Astrocyte (in vitro differentiated cells and primary cell): Measurements from ENCODE around the gene CARD9.

Experiments used
- EZH2 ChIP-seq: IDR thresholded peaks from 2 replicates; pipeline ENCODE4 v1.6.1; 2012; ENCODE audit warnings: mild to moderate bottlenecking, low read length, inconsistent platforms; ENCODE audit not compliant: insufficient read depth
- TF ChIP-seq, protein P1 (sequence below): IDR thresholded peaks from 2 replicates; pipeline ENCODE4 v1.5.1; 2011; ENCODE audit warnings: low read depth, mild to moderate bottlenecking, inconsistent platforms, low read length, moderate library complexity; ENCODE audit not compliant: insufficient read depth

DNA sequence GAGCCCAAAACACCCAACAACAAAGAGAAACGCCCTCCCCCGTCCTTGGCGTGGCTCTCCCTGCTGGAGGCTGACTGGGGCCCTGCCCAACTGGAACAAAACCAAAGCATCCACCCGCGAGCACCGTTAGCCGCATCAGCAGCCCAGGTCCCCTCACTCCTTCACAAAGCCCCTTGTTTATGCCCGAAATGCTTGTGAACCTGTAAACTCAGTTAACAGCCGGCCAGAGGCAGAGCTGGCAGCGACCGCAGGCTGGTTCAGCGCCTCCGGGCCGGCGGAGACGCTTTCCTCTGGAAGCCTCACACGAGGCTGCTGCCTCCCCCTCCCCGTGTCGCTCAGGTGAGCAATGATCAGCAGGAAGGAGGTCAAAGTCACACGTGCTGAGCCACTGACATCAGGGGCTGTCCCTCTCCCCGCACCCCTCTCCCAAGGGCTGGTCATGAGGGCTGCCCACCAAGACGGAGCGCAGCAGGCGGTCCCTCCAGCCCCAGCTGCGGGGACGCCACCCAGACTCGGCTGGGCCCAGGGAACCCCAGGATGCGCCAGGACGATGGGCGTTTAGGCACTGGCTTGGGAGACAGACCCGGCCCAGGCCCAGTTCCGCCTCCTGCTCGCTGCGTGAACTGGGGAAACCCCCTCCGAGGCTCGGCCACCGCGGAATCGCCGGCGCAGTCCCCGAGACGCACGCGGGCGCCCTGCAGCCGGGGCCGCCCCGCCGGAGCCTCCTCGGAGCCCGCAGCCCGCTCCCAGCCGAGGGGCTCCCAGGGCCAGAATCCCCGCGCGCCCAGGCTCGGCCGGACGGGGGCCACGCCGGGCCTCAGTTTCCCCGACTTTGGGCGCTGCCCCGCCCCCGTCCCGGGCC lies 25.9 kb upstream of the CARD9 start:
- TF ChIP-seq, protein P1, sequence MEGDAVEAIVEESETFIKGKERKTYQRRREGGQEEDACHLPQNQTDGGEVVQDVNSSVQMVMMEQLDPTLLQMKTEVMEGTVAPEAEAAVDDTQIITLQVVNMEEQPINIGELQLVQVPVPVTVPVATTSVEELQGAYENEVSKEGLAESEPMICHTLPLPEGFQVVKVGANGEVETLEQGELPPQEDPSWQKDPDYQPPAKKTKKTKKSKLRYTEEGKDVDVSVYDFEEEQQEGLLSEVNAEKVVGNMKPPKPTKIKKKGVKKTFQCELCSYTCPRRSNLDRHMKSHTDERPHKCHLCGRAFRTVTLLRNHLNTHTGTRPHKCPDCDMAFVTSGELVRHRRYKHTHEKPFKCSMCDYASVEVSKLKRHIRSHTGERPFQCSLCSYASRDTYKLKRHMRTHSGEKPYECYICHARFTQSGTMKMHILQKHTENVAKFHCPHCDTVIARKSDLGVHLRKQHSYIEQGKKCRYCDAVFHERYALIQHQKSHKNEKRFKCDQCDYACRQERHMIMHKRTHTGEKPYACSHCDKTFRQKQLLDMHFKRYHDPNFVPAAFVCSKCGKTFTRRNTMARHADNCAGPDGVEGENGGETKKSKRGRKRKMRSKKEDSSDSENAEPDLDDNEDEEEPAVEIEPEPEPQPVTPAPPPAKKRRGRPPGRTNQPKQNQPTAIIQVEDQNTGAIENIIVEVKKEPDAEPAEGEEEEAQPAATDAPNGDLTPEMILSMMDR = no peak
- no peak for TF ChIP-seq EZH2
